ENCODE results near the gene WDFY1.

The WDFY1 gene

GRCh38 chr2:223860809-223861738 is 84.1 kb downstream of the WDFY1 start:
- DNase-seq = no peak

DNA sequence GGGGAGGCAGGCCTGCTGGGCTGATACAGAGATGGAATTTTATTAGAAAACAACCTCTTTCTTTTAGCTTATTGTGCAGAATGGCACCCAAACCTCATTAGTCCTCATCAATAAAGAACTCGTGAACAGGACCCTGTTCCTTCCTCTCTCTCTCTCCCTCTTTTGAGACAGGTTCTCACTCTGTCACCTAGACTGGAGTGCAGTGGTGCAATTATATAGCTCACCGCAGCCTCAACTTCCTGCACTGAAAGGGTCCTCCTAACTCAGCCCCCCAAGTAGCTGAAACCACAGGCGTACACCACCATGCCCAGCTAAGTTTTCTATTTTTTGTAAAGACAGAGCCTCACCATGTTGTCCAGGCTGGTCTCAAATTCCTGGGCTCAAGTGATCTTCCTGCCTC is 86.1 kb downstream of the WDFY1 start:
- DNase-seq = no peak

DNA sequence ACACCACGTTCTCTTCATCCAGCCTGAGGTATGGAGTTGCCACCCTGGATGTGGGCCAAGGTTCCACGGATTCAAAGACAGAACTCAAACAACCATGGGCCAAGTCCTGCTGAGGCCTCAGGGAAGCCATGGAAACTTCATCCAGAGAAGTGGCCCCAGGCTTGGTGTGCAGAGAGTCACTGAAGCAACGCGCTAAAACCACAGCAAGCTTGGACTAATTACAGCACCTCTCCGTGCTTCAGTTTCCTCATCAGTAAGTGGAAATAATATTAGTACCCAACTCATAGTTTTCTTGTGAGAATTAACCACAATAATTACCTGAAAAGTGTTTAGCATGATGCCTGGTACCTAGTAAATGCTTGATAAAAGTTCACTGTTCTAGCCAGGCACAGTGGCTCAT is 88.6 kb downstream of the WDFY1 start:
- no peak for DNase-seq

- DNase-seq = no peak
Measured at GRCh38 chr2:223856021-223856420, 89.1 kb downstream of the WDFY1 start.

DNA sequence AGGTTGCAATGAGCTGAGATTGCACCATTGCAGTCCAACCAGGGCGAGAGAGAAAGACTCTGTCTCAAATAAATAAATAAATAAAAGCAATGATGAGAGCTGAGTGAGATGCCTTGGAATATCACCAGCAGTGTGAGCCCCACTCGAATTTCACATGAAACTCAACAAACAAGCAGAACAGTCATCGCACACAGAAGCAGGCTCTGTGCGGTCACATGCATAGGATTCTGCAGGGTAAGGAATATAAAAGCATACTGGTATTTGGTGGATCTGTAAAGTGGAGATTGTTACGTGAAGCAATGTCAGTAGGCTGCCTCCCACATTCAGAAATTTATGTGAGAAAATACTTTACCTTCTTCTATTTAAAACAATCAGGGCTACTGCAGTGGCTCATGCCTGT is 89.7 kb downstream of the WDFY1 start:
- DNase-seq = no peak

GRCh38 chr2:223854741-223855140 is 90.4 kb downstream of the WDFY1 start:
- no peak for DNase-seq

- no peak for DNase-seq
Measured at GRCh38 chr2:223853425-223853837, 91.7 kb downstream of the WDFY1 start.

- no peak for DNase-seq
Measured at GRCh38 chr2:223852281-223852795, 92.8 kb downstream of the WDFY1 start.

DNA sequence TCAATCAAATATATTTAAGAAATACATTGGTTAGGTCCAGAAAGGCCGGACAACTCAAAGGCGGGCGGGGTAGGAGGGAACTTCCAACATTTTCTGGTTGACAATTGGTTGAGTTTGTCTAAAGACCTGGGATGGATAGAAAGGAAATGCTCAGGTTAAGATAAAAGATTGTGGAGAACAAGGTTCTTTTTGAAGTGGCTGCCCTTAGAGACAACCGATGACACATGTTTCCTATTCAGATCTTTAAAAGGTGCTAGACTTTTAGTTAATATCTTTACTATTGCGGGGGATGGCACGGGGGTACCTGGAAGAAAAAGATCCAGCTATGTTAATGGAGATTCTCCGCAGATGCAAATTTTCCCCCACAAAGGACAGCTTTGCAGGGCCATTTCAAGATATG is 97.7 kb downstream of the WDFY1 start:
- no peak for DNase-seq

- DNase-seq = no peak
Measured at GRCh38 chr2:223846515-223846914, 98.6 kb downstream of the WDFY1 start.

DNA sequence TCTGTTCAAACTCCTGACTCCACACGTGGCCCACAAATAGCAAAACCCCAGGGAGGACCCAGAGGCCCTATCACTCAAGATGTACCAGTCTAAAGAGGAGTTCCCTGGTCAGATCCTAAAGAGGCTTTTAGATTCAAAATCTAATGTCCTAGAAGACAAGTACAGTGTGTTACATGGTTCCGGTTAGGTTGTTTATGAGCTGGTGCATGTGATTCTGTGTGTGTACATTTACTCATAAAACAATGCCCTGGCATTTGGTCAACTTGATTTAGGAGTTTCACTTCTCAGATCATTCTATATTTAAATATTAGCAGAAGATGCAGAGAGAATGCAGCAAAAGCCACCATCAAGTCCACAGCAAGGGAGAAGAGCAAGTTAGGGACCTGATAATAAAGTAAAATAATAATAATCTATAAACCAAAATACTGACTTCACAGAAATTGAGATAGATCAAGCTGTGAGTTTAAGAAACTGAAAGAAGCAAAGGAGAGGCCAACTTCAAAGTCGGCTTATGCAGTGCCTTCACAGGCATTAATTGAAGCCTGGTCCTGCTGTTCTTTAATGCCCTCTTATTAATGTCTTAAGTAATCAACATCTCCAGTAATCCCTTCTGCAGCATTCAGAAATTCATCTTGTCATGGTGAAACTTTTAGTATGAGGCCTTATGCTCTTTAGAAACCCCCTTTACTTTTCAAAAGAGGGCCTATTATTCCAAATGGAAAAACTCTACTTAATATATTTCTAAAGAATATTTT is 103.5 kb downstream of the WDFY1 start:
- no peak for DNase-seq

GRCh38 chr2:223837287-223838061 is 107.7 kb downstream of the WDFY1 start, which contains the start of gene AP1S3:
Gene AP1S3 (minus strand): TSS chr2:223837582. CDS start chr2:223837450, 132 bp downstream.
- DNase-seq = peak in 46 of 58 donors; percentile 4 to 81 (median 27)

DNA sequence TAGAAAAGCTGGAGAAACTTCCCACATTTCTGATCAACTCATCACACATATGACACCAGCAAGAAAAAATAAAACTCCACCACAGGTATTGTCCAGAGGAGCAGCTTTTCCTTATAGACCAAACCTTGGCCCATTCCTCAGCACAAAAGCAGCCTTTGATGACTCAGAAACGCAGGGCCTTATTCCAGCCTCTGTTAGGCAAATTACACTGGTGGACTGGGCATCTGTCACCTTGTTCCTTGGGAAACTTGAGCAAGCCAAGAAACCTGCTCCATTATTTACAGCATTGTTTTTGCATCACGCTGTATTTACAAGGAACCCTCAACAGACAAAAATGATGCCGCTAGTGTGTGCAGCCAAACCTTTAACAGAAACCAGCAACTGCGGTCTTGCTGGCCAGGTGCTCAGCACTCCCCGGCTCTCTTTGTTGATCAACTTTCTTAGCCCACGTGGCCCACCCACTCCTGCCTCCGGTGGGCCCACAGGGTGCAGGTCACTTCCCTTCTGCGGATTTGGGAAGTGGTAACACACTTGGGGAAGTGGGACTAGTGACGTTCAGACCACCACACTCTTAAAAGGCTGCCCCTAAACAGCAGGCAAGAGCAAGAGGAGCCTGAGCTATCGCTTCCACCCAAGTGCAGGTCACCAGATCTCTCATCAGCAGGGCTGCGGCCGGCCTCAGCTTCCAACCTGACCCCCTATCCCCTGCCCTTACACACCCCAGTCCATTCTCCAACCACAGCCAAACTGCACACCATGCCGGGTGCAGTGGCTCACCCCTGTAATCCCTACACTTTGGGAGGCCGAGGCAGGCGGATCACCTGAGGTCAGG is 109.2 kb downstream of the WDFY1 start:
- DNase-seq = no peak

- no peak for DNase-seq
Measured at GRCh38 chr2:223834431-223834830, 110.7 kb downstream of the WDFY1 start.

- DNase-seq = no peak
Measured at GRCh38 chr2:223832241-223832903, 112.8 kb downstream of the WDFY1 start.

DNA sequence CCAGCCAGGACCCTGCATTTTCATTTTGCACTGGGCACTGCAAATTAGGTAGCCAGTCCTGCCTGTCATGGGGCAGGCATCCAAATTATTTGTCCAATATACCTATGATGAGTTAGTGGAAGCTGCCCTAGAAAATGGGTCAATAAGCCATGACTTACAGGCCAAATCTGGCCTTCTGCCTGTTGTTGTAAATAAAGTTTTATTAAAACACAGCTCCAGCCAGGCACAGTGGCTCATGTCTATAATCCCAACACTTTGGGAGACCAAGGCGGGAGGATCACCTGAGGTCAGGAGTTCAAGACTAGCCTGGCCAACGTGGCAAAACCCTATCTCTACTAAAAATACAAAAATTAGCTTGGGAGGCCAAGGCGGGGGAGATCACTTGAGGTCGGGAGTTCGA is 116.0 kb downstream of the WDFY1 start:
- no peak for DNase-seq

GRCh38 chr2:223828314-223828713 is 116.8 kb downstream of the WDFY1 start:
- no peak for DNase-seq

- no peak for DNase-seq
Measured at GRCh38 chr2:223826995-223827394, 118.1 kb downstream of the WDFY1 start.
